Epidermal melanocyte (primary cell): ENCODE results near the gene GAA.

Source experiments
- DNase-seq: peaks from one replicate; pipeline ENCODE4 v3.0.0; 2011; ENCODE audit warnings: low spot score; ENCODE audit not compliant: insufficient read length

GAA gene

DNA sequence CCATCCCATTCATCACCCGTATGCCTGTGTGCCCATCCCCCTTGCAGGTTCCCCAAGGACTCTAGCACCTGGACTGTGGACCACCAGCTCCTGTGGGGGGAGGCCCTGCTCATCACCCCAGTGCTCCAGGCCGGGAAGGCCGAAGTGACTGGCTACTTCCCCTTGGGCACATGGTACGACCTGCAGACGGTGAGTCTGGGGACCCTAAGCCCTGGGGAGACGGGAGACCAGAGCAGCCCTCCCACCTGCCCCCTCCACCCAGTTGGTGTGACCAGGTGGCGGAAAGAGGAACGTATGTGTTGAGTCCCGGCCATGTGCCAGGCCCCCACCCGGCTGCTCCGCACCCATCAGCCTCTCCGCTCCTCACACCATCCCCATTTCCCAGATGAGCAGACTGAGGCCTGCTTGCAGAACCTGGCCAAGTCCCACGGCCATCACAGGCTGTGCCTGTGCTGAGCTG is 15.6 kb downstream of the GAA start:
- no peak for DNase-seq

DNA sequence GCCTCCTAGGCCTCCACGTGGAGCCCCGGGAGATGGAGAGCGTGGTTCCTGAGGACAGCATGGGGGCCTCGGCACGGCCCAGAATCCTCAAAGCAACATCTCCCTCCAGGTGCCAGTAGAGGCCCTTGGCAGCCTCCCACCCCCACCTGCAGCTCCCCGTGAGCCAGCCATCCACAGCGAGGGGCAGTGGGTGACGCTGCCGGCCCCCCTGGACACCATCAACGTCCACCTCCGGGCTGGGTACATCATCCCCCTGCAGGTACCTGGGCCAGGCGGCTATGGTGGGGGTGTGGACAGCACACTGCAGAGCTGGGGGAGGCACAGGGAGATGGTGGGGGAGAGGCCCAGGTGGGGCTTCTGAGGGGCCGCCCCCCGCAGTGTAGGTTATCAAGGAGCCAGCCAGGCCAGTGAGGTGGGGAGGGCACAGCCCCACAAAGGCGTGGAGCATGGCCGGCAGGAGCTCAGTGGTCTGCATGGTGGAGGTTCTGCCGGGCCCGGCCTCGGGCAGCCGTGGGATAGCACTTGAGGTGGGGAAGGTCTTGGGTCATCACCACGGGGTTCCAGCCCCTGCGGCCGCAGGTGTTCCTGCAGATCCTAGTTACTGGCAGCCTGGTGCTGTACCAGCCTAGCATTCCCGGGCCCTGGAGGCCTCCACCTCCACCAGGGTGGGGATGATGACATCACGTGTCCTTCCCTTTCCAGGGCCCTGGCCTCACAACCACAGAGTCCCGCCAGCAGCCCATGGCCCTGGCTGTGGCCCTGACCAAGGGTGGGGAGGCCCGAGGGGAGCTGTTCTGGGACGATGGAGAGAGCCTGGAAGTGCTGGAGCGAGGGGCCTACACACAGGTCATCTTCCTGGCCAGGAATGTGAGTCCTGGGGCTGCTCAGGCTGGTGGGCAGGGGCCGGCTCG is 16.4 kb downstream of the GAA start:
- DNase-seq, result no peak

DNA sequence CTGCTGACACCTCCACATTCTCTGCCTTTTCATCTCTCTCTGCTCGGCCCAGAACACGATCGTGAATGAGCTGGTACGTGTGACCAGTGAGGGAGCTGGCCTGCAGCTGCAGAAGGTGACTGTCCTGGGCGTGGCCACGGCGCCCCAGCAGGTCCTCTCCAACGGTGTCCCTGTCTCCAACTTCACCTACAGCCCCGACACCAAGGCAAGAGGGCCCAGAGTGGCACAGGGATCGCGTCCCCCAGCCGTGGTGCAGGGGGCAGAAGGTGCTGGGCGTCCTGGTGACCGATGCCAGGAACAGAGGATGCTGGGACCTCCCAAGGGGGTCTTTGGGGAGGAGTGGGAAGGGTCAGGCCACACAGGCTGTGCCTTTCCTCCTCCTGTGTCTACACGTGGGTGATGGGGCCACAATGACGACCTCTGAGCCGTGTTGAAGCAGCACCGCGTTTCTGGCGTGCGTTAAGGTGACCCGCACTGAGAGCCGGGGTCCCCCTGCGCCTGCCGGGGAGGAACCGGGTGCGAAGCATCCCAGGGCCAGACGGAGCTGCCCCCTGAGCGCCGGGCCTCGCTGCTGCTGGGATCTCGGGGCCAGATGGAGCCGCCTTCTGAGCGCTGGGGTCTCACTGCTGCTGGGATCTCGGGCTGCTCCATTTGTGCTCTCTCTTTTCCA is 17.4 kb downstream of the GAA start:
- DNase-seq, result no peak

DNA sequence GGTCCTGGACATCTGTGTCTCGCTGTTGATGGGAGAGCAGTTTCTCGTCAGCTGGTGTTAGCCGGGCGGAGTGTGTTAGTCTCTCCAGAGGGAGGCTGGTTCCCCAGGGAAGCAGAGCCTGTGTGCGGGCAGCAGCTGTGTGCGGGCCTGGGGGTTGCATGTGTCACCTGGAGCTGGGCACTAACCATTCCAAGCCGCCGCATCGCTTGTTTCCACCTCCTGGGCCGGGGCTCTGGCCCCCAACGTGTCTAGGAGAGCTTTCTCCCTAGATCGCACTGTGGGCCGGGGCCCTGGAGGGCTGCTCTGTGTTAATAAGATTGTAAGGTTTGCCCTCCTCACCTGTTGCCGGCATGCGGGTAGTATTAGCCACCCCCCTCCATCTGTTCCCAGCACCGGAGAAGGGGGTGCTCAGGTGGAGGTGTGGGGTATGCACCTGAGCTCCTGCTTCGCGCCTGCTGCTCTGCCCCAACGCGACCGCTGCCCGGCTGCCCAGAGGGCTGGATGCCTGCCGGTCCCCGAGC is 17.9 kb downstream of the GAA start:
- DNase-seq, result no peak

DNA sequence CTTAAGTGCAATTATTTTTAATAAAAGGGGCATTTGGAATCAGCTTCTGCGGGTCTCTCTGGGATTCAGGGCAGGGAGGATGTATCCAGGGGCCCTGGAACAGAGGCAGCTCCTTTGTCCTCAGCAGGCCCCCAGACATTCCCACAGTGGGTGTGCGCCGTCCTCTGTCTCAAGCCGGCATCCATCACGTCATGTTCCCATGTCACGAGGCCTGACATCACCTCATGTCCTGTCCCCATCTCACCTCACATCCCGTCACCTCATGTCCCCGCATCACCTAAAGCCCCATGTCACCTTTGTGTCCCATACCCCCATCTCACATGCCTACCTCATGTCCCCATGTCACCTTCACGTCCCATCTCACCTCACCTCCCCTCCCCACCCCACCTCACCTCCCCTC is 18.5 kb downstream of the GAA start:
- DNase-seq, result no peak

DNA sequence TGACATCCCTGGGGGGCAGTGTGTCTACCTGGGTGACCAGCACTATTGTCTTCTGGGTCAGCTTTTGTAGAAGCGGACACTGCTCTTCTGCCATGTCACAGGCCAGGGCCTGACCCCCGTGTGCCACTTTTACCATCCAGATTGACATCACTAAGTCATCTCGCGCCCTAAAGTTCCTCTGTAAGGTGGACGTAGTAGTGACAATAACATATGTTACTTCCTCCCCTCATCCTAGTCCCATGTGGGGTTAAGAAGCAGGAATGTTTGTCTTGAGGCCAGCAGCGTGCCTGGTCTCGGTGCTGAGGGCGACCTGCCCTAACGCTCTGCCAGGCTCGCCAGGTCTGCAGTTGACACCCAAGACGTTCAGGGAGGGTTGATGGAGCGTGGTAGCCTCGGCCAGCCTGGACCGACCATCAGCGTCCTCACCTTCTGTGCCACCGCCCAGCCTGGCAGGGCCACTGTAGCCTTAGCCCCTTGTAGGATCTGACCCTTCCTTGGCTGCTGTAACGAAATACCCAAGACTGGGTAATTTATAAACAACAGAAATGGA is 20.7 kb downstream of the GAA start:
- DNase-seq, result no peak

DNA sequence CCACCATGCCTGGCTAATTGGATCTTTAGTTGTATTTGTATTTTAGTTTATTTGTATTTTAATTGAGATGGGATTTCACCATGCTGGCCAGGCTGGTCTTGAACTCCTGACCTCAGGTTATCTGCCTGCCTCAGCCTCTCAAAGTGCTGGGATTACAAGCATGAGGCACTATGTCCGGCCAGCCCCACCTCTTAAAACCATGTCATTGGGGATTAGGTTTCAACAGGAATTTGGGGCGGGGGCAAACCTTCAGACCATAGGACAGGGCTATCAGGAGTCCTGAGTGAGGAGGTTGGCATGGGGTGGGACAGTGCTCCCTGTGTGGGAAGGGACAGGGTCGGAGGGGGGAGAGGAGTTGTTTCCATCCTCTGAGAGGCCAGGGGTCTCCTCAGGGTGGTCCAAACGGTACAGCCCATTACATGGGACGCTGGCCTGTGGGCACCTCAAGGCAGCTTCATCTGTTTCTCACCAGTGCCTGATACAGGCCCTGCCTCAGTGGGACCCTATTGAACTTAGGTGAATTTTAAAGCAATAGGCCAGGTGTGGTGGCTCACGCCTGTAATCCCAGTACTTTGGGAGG is 21.6 kb downstream of the GAA start:
- no peak for DNase-seq

DNA sequence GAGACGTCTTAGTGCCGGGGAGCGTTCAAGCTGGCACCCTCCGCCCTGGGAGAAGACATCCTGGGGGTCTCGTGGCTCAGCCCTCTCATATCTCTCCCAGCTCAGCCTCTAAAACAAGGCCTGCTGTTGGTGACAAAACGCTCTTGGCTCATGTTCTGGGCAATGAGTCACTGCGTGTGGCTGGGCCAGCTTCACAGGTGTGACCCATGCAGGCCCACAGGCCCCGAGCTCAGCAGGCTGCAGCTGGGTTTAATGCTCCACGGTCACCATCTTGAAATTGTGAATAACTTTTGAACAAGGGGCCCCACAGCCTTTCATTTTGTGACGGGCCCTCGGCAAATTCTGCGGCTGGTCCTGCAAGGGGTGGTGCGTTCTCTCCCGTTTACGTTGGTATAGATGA is 22.4 kb downstream of the GAA start:
- no peak for DNase-seq

DNA sequence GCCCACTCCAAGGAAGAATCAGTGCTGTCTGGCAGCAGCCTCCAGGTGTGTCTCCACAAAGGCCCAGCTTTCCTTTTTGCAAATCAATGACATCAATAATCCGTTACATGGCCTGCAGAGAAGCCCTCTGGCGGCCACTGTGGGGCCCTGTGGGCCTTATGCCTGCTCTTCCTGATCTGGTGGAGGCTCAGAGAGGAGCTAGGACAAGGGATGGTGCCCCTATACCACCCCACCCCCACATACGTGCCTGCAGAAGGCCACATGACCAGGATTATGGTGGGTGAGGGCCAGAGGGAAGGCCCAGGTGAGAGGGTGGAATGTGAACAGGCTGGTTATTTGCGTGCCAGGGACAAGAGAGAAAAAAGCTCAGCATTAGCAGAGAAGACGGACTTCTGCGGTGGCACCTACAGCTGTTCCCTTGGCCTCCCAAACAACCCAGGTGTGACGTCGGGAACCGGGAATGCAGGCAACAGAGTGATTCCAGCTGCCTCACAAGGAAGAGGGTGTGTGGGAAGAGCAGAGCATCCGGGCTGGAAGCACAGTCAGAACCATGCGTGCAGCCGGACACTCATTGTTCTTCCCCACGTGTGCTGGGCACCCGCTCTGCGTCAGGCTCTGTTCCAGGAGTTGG is 23.1 kb downstream of the GAA start:
- DNase-seq, result no peak

DNA sequence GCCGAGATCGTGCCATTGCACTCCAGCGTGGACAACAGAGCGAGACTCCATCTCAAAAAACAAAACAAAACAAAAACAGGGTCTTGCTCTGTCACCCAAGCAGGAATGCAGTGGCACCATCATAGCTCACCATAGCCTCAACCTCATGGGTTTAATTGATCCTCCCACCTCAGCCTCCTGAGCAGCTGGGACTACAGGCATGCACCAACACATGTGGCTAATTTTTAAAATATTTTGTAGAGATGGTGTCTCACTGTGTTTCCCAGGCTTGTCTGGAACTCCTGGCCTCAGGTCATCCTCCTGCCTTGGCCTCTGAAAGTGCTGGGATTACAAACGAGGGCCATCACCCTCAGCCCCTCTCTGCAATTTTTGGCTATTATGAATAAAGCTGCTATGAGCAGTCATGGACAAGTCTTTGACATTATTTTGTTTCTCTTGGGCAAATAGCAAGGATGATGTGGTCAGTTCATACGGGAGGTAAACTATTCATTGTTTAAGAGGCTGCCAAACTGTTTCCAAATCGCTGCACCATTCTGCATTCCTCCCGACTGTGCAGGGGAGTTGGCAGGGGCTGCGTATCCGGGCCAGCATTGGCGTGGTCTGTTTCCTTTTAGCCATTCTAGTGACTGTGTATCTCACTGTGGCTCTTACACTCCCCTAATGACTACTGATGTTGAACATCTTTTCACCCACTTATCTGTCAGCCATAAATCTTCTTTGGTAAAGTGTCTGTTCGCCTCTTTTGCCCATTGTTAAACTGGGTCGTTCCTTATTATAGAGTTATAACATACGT is 24.5 kb downstream of the GAA start:
- no peak for DNase-seq

DNA sequence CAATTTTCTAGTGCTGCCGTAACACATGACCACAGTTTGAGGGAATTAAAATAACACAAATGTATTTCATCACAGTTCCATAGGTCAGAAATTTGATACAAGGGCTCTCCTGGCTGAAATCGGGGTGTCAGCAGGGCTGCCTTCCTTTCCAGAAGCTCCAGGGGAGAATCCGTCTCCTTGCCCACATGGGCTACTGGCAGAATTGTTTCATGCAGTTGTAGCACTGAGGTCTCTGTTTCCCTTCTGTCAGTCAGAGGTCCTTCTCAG is 25.0 kb downstream of the GAA start:
- no peak for DNase-seq

DNA sequence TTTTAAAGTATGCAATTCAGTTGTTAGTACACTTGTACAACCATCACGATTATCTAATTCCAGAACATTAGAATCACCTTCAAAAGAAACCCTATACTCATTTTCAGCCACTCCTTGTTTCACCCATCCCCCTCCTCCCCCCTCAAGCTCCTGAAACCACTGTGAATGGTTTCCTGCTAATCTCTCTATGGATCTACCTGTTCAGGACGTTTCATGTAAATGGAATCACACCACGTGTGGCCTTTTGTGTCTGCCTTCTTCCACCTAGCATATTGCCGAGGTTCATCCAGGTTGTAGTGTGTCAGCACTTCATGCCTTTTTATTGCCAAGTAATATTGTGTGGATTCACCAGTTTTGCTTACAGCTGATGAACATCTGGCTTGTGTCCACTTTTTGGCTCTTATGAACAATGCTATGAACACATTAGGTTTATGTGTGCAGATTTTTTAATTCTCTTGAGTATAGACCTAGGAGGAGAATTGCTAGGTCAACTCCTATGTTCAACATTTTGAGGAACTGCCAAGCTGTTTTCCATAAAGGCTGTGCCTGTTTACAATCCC is 27.7 kb downstream of the GAA start:
- DNase-seq, result no peak

DNA sequence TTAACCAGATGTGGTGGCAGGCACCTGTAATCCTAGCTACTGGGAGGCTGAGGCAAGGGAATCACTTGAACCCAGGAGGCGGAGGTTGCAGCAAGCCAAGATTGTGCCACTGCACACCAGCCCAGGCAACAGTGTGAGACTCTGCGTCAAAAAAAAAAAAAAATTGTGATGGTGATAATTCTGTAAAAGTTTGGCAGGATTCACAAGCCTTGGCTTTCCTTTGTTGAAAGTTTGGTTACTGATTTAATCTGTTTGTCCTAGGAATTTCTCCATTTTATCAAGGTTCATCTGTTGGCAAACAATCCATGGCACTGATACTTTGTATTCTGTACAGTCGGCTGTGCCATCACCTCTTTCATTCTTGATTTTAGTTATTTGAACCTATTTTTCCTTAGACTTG is 29.6 kb downstream of the GAA start:
- no peak for DNase-seq

DNA sequence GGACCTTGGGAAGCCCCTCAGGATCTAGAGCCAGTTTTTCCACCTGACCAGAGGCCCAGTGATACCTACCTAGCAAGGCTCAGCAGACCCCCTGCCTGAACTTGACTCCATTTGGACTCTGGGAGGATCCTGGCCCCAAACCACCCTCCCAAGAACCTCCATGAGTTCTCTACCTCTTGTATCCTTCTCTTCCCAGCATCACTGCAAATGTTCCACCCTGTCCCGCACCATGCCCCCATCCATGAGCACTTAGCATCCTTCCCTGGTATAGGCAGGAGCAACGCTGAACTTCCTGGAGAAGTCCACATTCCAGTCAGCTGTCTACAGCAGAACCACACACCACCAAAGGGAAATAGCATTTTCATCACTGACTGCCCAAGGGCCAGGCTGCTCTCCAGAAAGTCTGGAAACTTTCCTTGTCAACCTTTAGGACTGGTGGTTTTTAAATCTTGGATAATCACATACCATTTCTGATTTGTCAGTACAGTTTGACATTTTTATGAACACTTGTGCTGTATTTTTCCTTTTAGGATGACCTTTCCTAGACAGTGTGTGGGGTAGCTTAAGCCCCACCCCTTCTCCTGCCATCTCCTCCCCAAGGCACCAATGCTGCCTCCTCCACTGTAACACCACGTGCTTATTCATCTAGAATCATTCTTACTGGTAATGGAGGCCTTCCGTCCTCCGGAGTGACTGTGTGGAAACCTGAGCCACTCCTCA is 31.7 kb downstream of the GAA start:
- no peak for DNase-seq

DNA sequence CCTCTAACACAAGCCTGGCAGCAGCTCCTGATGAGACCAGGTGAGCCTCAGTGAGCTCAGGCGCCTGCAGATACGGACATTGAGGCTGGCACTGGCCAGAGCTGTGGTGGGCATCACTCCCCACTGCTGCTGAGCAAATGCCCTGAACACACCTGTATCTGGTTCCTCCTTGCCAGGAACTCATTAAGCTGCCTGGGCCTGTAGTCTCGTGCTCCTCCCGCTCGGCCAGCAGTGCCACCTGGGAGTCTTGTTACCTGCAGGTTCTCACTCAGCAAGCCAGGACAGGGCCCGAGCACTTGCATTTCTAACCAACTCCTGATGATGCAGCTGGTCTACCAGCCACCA is 32.2 kb downstream of the GAA start:
- no peak for DNase-seq

DNA sequence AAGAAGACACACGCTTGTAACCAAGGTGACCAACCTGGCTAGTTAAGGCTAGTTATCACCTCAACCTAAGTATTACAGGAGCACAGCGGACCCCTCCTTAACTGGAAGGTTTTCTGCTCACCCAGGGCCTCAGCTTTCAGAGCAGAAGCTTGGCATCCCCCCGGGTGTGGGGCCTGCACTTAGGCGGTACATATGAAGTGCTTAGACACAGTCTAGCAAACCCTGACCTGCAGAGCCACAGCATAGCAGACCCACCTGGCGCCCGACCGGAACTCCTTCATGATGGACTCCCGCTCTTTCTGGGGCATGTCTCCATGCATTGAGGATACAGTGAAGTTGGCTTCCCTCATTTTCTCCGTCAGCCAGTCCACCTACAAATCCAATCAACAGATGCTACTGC is 35.8 kb downstream of the GAA start:
- DNase-seq, result no peak

DNA sequence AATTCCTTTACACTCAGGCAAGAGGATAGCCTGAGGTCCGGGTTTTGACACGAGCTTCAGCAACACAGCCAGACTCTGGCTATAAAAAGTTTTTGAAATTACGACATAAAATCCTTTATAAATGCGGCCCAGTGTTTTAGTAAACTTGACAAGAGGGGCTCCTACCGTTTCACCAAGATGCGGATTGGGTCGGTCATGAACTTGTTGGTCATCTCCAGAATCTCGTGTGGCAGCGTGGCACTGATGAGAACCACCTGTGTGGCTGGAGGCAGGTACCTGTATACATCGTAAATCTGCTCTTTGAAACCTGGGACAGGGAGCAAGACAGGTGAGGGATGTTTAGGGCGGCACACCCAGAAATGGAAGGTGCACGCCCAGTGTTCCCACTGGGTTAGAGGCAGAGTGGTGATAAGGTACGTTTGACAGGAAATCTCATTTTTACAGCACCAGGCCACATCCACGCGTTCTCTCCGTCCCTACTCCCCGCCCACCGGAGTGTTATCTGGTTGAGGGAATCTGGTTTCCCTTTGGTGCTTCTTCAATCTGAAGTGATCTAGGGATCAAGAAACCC is 37.6 kb downstream of the GAA start:
- no peak for DNase-seq

DNA sequence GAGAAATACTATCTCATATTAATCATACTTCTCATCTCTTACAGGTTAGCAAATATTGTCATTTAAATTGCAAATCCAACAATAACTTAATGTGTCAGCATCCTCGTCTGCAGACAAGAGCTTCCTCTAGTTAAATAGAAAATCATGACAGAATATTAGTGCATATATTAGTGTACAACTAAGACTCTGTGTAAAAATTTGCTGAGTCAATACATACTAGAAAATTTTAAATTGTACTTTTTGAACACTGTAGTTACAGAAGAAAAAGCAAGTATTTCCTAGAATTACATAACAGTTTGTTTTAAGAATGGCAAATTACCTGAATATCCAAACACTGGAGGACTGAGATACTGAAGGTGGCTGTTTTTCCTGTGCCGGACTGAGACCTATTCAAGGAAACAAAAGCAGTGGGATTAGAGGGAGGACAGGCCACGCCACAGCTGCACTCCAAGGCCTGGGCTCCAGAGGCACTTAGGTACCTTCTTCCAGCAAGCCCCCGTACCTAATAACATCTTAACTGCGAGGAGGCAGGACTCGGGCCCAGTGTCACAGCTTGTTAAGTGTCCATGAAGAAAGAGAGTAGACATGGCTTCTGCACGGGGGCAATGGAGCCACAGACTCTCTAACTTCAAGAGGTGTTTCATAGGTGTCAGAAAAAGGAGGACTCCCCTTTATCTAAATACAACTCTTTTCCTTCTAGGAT is 40.2 kb downstream of the GAA start:
- DNase-seq, result no peak

DNA sequence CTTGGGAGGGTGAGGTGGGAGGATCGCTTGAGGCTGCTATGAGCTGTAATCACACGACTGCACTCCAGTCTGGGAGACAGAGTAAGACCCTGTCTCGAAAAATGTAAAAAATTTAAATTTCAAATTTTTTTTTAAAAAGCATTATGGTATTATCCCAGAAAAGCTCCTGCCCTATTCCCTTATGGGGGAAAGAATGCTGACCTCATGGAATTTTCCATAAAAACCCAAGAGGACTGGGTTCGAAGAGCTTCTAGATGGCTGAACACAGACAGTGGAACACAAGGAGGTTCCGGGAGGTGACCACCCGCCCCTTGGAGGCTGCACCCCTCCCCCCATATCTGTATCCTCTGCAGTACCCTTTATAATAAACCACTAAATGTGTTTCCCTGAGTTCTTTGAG is 41.5 kb downstream of the GAA start:
- DNase-seq, result no peak
